Activated B cell treated with CpG ODN at 0.5 μM for 24 hours (primary cell): Measurements from ENCODE around the gene CYSRT1. TPM values are rescaled to one million over a fixed set of nuclear protein-coding genes. Genes with fewer than 3 reads are reported as not detected.

Experiments used
- ATAC-seq: fragments of 200-7000 bp; cut with Tn5 transposase; one replicate; pipeline ENCODE4 v1.10.0; 2021; ENCODE audit warnings: low read depth, mild to moderate bottlenecking, moderate library complexity
- CTCF ChIA-PET: fragments of 350-600 bp; sonication (Branson Sonifier 250); formaldehyde crosslinking; loops from one replicate; lab custom pipeline; 2021; ENCODE audit warnings: antibody characterized with exemption; lab: Charles Lee
- POLR2A ChIA-PET: fragments of 350-600 bp; sonication (Branson Sonifier 250); formaldehyde crosslinking; loops from one replicate; lab custom pipeline; 2021; ENCODE audit warnings: antibody characterized with exemption; lab: Charles Lee
- DNase-seq: peaks from one replicate; pipeline ENCODE4 v3.0.0; 2022
- H3K27ac Mint-ChIP-seq: one replicate; pipeline ENCODE4 v1.8.0; 2020; ENCODE audit warnings: mixed read lengths
- H3K27me3 Mint-ChIP-seq: one replicate; pipeline ENCODE4 v1.8.0; 2021; ENCODE audit warnings: mixed read lengths
- H3K36me3 Mint-ChIP-seq: one replicate; pipeline ENCODE4 v1.8.0; 2021; ENCODE audit warnings: low read depth, mixed read lengths
- H3K4me1 Mint-ChIP-seq: one replicate; pipeline ENCODE4 v1.8.0; 2021; ENCODE audit warnings: mixed read lengths
- H3K4me3 Mint-ChIP-seq: one replicate; pipeline ENCODE4 v1.8.0; 2020; ENCODE audit warnings: mild to moderate bottlenecking, mixed read lengths
- H3K9me3 Mint-ChIP-seq: one replicate; pipeline ENCODE4 v1.8.0; 2020; ENCODE audit warnings: mixed read lengths
- intact Hi-C: fragments of 100-400 bp; cut with micrococcal nuclease; formaldehyde crosslinking; loops from one replicate; pipeline ENCODE4 v1.15.1; 2024
- total RNA-seq: library from RNA; stranded (reverse); gene quantifications from 2 replicates; pipeline ENCODE4 v1.2.3, GENCODE V29; 2022
- TF ChIP-seq, protein P1 (sequence below): fragments of 200-600 bp; IDR thresholded peaks from one replicate; pipeline ENCODE4 v1.8.0; 2022; ENCODE audit warnings: antibody characterized with exemption, mild to moderate bottlenecking

Gene CYSRT1
- total RNA-seq, 1 donor from 2014 or later = 0.53 TPM

DNA sequence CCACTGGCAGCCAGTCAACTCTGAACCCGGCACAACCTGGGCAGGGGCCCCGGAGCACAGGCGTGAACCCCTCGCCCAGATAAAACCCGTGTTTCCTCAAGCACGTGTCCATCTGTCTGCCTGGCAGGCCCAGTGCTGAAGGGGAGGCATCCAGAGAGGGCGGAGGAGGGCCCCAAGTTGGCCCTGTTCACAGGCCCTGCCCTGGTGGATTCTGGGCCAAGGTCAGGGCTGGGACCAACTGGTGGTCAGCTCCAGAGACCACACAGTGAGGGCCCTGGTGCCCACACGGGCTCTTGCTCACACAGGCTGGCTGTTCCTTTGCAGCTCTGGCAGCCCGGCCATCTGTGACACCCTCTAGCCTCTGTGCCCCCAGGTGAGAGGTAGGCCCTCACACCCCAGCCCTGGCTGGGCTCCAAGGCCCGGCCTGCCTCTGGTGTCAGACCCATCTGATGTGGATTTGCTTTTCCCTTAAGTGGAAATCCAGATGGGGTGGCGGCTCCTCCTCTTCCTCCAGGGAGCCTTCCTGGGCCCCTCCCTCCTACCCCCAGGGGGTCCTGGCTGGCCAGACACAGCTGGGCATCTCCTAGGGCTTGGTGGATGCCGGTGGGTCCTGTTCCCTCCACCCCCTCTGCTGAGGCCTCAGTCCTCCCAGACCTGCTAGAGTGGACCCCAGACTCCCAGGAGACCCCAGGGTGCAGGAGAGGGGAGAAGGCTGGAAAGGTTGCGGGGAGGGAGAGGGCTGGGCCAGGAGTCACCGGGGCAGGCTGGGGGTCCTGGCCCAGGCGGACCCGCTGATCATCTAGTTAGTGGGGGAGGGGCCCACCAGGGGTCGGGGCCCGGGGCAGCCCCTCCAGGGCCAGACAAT, 25.6 kb downstream of the CYSRT1 start:
- ChIA-PET CTCF (no interaction called here), POLR2A (interaction anchor here (0.6 to 8.5 kb wide), 2 partner anchors 9 to 472 kb away, joined by 10 to 160 read pairs; partner anchors contain the start of gene TUBB4B)
- Mint-ChIP-seq H3K9me3 (no peaks in the 10 kb centered on the region), H3K4me1 (peaks cover 7% of the 10 kb centered on the region), H3K27ac (no peak overlapping the region), H3K27me3 (no peaks in the 10 kb centered on the region), H3K4me3 (no peak overlapping the region), H3K36me3 (peaks cover under 1% of the 10 kb centered on the region)
- DNase-seq = no peak
- ATAC-seq = no peak
- TF ChIP-seq, protein P1, sequence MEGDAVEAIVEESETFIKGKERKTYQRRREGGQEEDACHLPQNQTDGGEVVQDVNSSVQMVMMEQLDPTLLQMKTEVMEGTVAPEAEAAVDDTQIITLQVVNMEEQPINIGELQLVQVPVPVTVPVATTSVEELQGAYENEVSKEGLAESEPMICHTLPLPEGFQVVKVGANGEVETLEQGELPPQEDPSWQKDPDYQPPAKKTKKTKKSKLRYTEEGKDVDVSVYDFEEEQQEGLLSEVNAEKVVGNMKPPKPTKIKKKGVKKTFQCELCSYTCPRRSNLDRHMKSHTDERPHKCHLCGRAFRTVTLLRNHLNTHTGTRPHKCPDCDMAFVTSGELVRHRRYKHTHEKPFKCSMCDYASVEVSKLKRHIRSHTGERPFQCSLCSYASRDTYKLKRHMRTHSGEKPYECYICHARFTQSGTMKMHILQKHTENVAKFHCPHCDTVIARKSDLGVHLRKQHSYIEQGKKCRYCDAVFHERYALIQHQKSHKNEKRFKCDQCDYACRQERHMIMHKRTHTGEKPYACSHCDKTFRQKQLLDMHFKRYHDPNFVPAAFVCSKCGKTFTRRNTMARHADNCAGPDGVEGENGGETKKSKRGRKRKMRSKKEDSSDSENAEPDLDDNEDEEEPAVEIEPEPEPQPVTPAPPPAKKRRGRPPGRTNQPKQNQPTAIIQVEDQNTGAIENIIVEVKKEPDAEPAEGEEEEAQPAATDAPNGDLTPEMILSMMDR = no peak
- intact Hi-C loops = no loop called here

DNA sequence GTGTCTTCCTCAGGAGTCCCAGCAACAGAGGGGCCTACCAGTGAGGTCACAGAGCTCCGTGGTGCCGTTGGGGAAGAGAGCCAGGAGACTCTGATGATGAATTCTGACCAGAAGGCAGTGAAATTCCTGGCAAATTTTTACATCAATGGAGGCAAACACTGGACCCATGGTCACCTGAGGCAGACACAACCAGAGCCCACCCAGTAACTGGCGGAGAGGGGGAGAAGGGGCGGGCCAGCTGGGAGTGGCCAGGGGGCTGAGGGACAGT, 26.2 kb downstream of the CYSRT1 start, which contains the start of gene STPG3:
Gene STPG3, plus strand, starts transcription at position 93 of the 268 bp plus-strand sequence. Its CDS starts 1 bp downstream, at position 94.
- H3K4me3 Mint-ChIP-seq = no peak within 1 kb of the TSS
- H3K9me3 Mint-ChIP-seq = no peaks in the 10 kb centered on the region
- TF ChIP-seq, protein P1 = no peak

DNA sequence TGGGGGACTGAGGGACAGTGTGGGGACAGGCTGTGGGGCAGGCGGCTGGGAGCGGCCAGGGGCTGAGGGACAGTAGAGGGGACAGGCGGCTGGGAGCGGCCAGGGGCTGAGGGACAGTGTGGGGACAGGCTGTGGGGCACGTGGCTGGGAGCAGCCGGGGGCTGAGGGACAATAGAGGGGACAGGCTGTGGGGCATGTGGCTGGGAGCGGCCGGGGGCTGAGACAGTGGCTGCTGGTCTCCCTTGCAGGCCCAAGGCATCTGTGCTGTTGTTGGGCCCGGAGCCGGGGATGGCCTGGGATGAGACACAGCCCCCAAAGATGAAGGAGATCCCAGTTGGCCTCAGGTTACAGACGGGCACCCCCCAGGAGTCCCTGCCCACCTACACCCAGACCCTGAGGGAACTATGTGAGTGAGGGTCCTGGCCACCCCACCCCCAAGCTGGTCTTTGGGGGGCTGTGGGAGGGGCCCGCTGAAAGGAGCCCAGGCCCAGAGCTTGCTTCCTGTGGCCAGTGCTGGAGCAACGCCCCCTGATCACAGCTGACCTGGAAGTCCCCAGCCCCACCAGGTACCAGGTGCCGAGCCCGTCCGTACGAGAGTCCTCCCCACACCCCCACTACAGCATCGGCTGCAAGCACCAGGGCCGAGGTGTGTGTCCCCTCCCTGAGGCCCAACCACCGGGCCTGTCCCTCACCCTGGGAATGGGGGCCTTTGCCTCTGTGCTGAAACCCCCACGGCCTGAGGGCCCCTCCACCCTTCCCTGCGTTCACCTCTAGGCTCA, 26.7 kb downstream of the CYSRT1 start:
- H3K36me3 Mint-ChIP-seq = peaks cover 4% of the 10 kb centered on the region
- POLR2A ChIA-PET = interaction anchor here (8.5 kb wide), 1 partner anchor 10 kb away, joined by 160 read pairs; the partner anchor contains the start of gene TUBB4B

More for the DNA sequence above, 26.2 kb downstream of the CYSRT1 start, which contains the start of gene STPG3:
- Mint-ChIP-seq H3K27ac (no peak within 1 kb of the TSS), H3K27me3 (no peaks in the 10 kb centered on the region), H3K36me3 (peaks cover 3% of the 10 kb centered on the region), H3K4me1 (peaks cover 8% of the 10 kb centered on the region)
- intact Hi-C loops = no loop called here
- DNase-seq = no peak
- ChIA-PET CTCF (no interaction called here), POLR2A (interaction anchor here (0.6 to 8.5 kb wide), 2 partner anchors 9 to 473 kb away, joined by 10 to 160 read pairs; partner anchors contain the start of gene TUBB4B)
- no peak for ATAC-seq

DNA sequence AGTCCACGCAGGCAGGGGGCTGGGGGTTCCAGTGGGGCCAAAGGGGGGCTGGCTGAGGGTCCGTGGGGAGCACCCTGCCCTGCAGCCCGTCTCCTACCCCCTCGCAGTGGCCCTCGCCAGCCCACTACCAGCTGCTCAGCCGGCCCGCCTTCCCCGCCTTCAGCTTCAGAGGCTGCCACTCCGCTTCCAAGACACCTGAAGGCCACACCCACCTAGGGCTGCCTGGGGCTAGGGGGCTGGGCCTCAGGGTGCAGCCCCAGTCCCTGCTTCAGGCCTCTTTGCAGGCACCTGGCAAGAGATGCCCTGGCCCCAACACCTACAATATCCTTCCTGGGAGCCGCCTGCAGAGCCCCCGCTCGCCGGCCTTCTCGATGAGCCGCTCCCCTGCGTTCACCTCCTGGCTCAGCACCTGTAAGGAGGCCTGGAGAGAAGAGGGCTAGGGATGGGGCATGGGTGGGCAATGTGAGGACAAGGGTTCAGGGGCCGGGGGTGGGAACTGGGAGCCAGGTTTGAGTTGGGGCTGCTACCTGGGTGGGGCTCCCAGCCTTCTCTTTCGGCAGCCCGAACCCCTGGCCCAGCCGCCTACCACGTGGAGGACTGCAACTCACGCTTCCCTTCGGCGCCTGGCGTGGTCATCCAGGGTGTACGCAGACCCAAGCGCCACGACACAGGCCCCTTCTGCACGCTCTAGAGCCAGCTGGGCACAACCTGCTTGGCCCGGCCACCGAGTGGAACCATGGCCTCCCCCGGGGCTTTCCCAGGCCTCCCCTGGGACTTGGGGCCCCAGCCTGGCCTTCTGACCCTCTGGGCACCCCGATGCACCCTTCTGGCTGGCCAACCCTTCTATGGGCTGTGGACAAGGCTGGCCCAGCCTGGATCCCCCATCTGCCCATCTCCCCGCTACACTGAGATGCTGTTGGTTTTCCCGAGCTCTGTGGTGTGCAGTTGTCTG, 27.9 kb downstream of the CYSRT1 start:
- peaks cover 9% of the 10 kb centered on the region for H3K36me3 Mint-ChIP-seq
- H3K27ac Mint-ChIP-seq = no peak overlapping the region
- H3K9me3 Mint-ChIP-seq = no peaks in the 10 kb centered on the region
- DNase-seq (no peak), ATAC-seq (no peak)
- TF ChIP-seq, protein P1 = no peak
- ChIA-PET POLR2A (interaction anchor here (0.6 to 8.5 kb wide), 2 partner anchors 11 to 15 kb away, joined by 3 to 160 read pairs; partner anchors contain the start of gene TUBB4B), CTCF (interaction anchor here (0.7 kb wide), 1 partner anchor 10 kb away, joined by 3 read pairs; no protein-coding TSS in a partner anchor)
- no peak overlapping the region for H3K4me3 Mint-ChIP-seq
- intact Hi-C loops = no loop called here
- H3K27me3 Mint-ChIP-seq = no peaks in the 10 kb centered on the region
- H3K4me1 Mint-ChIP-seq = peaks cover 19% of the 10 kb centered on the region

More for the DNA sequence above, 26.7 kb downstream of the CYSRT1 start:
- CTCF ChIA-PET = no interaction called here
- ATAC-seq = no peak
- H3K4me1 Mint-ChIP-seq = peaks cover 14% of the 10 kb centered on the region
- intact Hi-C loops = no loop called here
- no peak overlapping the region for H3K4me3 Mint-ChIP-seq
- H3K9me3 Mint-ChIP-seq = no peaks in the 10 kb centered on the region
- DNase-seq = no peak
- TF ChIP-seq, protein P1 = no peak
- H3K27me3 Mint-ChIP-seq = no peaks in the 10 kb centered on the region
- H3K27ac Mint-ChIP-seq = no peak overlapping the region
